HG03565 (cell line): Measurements from ENCODE around the gene HBS1L.

Source experiments
- ATAC-seq: cut with Tn5 transposase; IDR thresholded peaks from one replicate; pipeline ENCODE4 v1.9.1; 2021; ENCODE audit warnings: mild to moderate bottlenecking, moderate library complexity; ENCODE audit not compliant: unreplicated experiment

Gene HBS1L

DNA sequence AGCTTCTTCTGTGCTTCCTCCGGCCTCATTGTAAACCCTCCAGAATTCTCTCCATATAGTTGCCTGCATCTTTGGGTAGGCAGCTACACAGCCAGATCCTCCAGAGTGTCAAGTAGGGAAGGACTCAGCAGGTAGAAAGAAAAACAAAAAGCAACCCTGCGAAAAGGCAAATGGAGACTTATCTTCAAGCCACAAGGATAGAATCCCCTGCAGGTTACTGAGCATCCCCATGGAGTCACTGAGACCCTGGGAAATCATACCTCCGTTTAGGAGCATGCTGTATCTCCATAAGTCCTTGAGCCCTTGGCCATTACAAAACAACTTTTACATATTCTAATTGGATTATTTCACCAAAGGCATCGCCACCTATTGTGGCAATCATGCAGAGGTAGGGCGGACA lies 133.3 kb downstream of the HBS1L start:
- ATAC-seq, result no peak

DNA sequence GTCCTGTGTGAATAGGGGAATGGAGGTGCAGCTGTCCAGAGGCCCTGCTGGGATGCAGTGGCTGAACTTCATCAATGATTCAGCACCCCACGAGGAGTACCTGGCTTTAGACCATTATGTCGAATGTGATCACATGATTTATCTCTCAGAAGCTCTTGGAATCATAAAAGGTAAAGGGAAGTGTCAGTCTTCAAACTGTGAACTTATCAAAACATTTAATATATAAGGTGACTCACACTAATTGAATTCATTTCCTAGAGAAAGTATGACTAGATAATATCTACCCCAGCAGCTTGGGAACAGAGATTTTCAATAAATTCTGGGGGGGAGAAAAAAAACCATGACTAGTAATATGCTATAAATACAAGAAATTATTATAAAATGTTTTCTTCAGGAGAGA lies 134.2 kb downstream of the HBS1L start:
- ATAC-seq, result no peak

DNA sequence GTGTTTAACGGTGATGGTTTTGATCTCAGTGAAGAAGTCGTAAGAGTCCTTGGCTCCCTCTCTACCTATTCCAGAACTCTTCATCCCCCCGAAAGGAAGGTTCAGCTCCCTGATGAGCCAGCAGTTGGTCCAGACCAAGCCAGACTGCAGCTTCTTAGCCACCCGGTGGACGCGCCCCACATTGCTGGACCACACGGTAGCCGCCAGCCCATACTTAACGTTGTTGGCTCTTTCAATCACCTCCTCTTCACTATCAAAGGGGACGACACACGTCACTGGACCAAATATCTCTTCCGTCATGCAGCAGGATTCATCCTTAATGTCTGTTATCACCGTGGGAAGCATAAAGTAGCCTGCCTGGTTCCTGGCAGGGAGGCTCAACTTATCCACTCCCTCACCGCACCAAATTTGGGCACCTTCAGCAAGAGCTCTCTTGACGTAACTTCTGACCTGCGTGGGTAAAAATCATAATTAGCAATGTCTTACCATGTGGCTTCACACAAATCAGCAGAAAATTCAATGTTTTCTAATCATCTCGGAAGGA lies 136.1 kb downstream of the HBS1L start:
- ATAC-seq, result no peak

DNA sequence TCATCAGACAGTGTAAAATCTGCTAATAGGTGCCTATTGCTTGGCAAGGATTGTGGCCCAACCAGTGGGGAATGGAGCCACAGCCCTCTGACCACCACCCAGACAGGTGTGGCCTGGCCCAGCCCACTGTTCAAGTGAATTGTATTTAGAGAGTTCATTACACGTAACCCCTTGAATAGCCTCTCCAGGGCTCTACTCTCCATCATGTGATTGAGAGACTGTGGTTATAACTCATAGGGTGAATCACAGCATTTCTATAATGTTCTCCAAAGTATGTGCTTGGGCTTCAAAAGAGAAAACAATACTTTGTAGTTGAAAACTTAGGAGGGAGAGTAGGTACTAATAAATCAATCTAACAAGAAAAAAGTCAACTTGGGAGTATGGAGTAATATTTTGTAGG lies 143.1 kb downstream of the HBS1L start:
- ATAC-seq, result no peak

DNA sequence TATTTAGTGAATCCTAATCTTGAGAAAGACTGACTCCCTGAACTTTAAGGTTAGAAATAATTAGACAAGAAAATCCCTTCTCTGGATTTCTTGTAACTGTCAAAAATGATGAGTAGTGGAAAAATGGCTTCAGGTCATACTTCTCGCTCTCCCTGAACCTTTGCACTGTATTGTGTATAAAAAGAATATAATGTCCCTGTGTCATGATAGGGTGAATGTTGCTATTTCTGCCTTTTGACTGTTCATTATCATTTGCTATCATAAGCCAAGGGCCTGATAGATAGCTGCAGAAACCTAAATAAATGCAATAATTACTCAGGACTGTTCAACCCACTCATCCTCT lies 144.1 kb downstream of the HBS1L start:
- ATAC-seq, result no peak
